CD4-positive, alpha-beta memory T cell (primary cell): ENCODE measurements around the gene NUCB2. TPM values are rescaled to one million over a fixed set of nuclear protein-coding genes. Genes with fewer than 3 reads are reported as not detected.
A peak's percentile ranks its signal among the peaks of the same experiment; 100 is the strongest.

Experiments
- CTCF ChIA-PET: fragments of 350-600 bp; sonication (Branson Sonifier 250); formaldehyde crosslinking; loops from one replicate; lab custom pipeline; 2021; ENCODE audit warnings: inconsistent platforms; ENCODE audit not compliant: partially characterized antibody; lab: Charles Lee
- POLR2A ChIA-PET: fragments of 350-600 bp; sonication (Branson Sonifier 250); formaldehyde crosslinking; loops from one replicate; lab custom pipeline; 2021; ENCODE audit not compliant: partially characterized antibody; lab: Charles Lee
- DNase-seq, 5 donors: peaks; one replicate each; pipeline versions ENCODE4 v3.0.0 to v3.0.0-alpha.2; 2020 to 2022; ENCODE audit warnings: mixed read lengths in 1 of 5
- H3K27ac ChIP-seq: one replicate; pipeline ENCODE4 v1.7.0; 2013; ENCODE audit warnings: low read depth, low read length
- H3K27me3 ChIP-seq: 2 replicates; pipeline ENCODE4 v1.7.0; 2013; ENCODE audit warnings: mild to moderate bottlenecking, low read length, moderate library complexity; ENCODE audit not compliant: insufficient read depth
- H3K36me3 ChIP-seq: 2 replicates; pipeline ENCODE4 v1.7.0; 2013; ENCODE audit warnings: mild to moderate bottlenecking, low read length, moderate library complexity; ENCODE audit not compliant: insufficient read depth
- H3K4me1 ChIP-seq: 2 replicates; pipeline ENCODE4 v1.7.0; 2013; ENCODE audit warnings: mild to moderate bottlenecking, low read length, moderate library complexity; ENCODE audit not compliant: insufficient read depth
- H3K4me3 ChIP-seq, 2 donors: one replicate each; pipeline ENCODE4 v1.7.0; 2013; ENCODE audit warnings: low read length in 2 of 2, mild to moderate bottlenecking in 1 of 2
- H3K9me3 ChIP-seq, 2 donors: one replicate each; pipeline ENCODE4 v1.7.0; 2013; ENCODE audit warnings: low read length in 2 of 2, control low read depth in 1 of 2; ENCODE audit not compliant: control insufficient read depth in 1 of 2
- H3K27ac Mint-ChIP-seq, 7 donors: one replicate each; pipeline ENCODE4 v1.8.0; 2020 to 2021; ENCODE audit warnings: mixed read lengths in 7 of 7, mild to moderate bottlenecking in 6 of 7, inconsistent platforms in 3 of 7, moderate library complexity in 3 of 7
- H3K27me3 Mint-ChIP-seq, 2 donors: one replicate each; pipeline ENCODE4 v1.8.0; 2020 to 2021; ENCODE audit warnings: mixed read lengths in 2 of 2
- H3K36me3 Mint-ChIP-seq, 2 donors: one replicate each; pipeline ENCODE4 v1.8.0; 2020 to 2021; ENCODE audit warnings: mixed read lengths in 2 of 2, inconsistent platforms in 1 of 2, mild to moderate bottlenecking in 1 of 2
- H3K4me1 Mint-ChIP-seq, 4 donors: one replicate each; pipeline ENCODE4 v1.8.0; 2020 to 2021; ENCODE audit warnings: mixed read lengths in 4 of 4, mild to moderate bottlenecking in 1 of 4
- H3K4me3 Mint-ChIP-seq, 8 donors: one replicate each; pipeline ENCODE4 v1.8.0; 2020 to 2021; ENCODE audit warnings: mixed read lengths in 8 of 8, mild to moderate bottlenecking in 7 of 8, moderate library complexity in 6 of 8, inconsistent platforms in 3 of 8
- H3K9me3 Mint-ChIP-seq, 8 donors: one replicate each; pipeline ENCODE4 v1.8.0; 2020 to 2021; ENCODE audit warnings: mixed read lengths in 8 of 8, mild to moderate bottlenecking in 5 of 8, inconsistent platforms in 3 of 8, moderate library complexity in 1 of 8
- intact Hi-C: fragments of 100-400 bp; cut with micrococcal nuclease; formaldehyde crosslinking; loops from one replicate; pipeline ENCODE4 v1.15.1; 2023
- polyA plus RNA-seq, 2 donors: library from polyadenylated mRNA; unstranded; fragments of 300-500 nt; fragmentation: Illumina TruSeq; gene quantifications; one replicate each; pipeline ENCODE4 v1.2.3, GENCODE V29; 2021
- total RNA-seq, 2 experiments: library from RNA; stranded (reverse); gene quantifications; one replicate each; pipeline ENCODE4 v1.2.3, GENCODE V29; 2021

Gene NUCB2
- total and polyA plus RNA-seq, 4 experiments from 2014 or later, result 53.2 to 116 (median 86.2) TPM

DNA sequence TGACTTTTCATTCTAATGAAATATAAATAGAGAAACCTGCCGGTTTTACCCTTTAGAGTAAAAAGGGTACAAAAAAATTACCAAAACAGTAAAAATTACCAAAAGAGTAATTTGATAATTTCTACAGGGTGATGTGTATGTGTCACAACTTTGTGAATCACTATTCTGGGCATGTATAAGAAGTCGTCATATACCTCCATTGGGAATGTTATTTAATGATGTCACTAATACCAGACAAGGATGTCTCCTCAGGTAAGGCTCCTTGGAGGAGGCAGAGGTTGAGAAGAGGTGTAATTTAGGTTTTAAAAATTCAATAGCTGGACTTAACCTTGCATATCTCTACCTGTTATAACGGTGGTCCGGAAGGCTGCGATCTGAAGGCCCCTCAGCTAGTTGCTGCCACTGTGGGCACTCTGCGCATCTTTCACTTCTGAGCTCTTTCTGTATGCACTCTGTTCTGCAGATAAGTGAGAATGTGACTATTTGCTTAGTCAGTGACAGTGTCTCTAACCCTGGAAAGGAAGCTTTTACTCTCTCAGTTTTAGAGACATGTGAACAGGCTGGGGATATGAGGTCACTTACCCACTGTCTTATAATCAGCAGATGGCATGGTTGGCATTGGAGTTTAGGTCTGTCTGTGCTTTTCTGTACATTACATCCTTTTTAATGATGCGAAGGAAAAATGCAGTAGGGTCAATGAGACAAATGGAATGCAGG, 74.1 kb downstream of the NUCB2 start:
- Histone ChIP-seq H3K27ac (no peak overlapping the region), H3K4me1 (peaks cover 29% of the 10 kb centered on the region), H3K36me3 (no peaks in the 10 kb centered on the region), H3K9me3 (no peaks in the 10 kb centered on the region), H3K4me3 (no peak overlapping the region), H3K27me3 (no peaks in the 10 kb centered on the region)
- DNase-seq, result no peak
- CTCF ChIA-PET, result interaction anchor here (1.3 kb wide), 1 partner anchor 20 kb away, joined by 4 read pairs; no protein-coding TSS in a partner anchor
- Mint-ChIP-seq H3K27ac (peak overlapping the region in 6 of 7 donors; percentile 9 to 90 (median 68)), H3K27me3 (peaks cover 0 to 1% of the 10 kb centered on the region in 2 donors), H3K36me3 (peaks cover 0 to 6% of the 10 kb centered on the region in 2 donors), H3K4me3 (peak overlapping the region; percentile 83 to 98 (median 93)), H3K9me3 (peaks cover 0 to 3% (median 0%) of the 10 kb centered on the region in 8 donors), H3K4me1 (peaks cover 17 to 44% (median 28%) of the 10 kb centered on the region in 4 donors)
- intact Hi-C loops, result loop anchor here (5.0 kb wide), 1 partner anchor 273 kb away; the partner anchor contains the start of gene RPS13
- POLR2A ChIA-PET, result no interaction called here

DNA sequence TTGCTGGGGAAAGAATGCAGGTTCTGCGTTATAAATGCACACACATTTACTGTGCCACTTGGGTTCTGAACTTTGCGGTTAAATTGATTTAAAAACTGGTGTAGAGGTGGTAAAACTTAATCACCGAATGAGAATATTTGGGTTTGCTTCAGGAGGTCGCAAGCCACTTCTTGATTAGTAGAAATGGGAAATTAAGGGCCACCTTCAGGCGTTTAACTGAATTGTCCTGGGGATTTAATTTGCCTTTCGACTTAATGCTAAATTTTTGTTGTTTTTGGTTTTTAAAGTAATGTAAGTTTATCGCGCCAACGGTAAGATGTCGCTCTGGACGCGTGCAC, 74.6 kb downstream of the NUCB2 start:
- peak overlapping the region; percentile 83 to 98 (median 93) for H3K4me3 Mint-ChIP-seq
- peaks cover 17 to 44% (median 28%) of the 10 kb centered on the region in 4 donors for H3K4me1 Mint-ChIP-seq
- peaks cover 0 to 1% of the 10 kb centered on the region in 2 donors for H3K27me3 Mint-ChIP-seq
- peak overlapping the region; percentile 29 to 51 for H3K4me3 ChIP-seq
- peaks cover 0 to 6% of the 10 kb centered on the region in 2 donors for H3K36me3 Mint-ChIP-seq
- H3K4me1 ChIP-seq, result peaks cover 29% of the 10 kb centered on the region
- no peaks in the 10 kb centered on the region for H3K36me3 ChIP-seq
- intact Hi-C loops, result loop anchor here (5.0 kb wide), 1 partner anchor 274 kb away; the partner anchor contains the start of gene RPS13
- POLR2A ChIA-PET, result no interaction called here
- H3K9me3 ChIP-seq, result no peaks in the 10 kb centered on the region
- peak overlapping the region; percentile 49 to 90 (median 69) for H3K27ac Mint-ChIP-seq
- DNase-seq, result peak in 1 of 5 donors; percentile 6
- no peak overlapping the region for H3K27ac ChIP-seq
- CTCF ChIA-PET, result no interaction called here
- H3K9me3 Mint-ChIP-seq, result peaks cover 0 to 3% (median 0%) of the 10 kb centered on the region in 8 donors
- no peaks in the 10 kb centered on the region for H3K27me3 ChIP-seq

DNA sequence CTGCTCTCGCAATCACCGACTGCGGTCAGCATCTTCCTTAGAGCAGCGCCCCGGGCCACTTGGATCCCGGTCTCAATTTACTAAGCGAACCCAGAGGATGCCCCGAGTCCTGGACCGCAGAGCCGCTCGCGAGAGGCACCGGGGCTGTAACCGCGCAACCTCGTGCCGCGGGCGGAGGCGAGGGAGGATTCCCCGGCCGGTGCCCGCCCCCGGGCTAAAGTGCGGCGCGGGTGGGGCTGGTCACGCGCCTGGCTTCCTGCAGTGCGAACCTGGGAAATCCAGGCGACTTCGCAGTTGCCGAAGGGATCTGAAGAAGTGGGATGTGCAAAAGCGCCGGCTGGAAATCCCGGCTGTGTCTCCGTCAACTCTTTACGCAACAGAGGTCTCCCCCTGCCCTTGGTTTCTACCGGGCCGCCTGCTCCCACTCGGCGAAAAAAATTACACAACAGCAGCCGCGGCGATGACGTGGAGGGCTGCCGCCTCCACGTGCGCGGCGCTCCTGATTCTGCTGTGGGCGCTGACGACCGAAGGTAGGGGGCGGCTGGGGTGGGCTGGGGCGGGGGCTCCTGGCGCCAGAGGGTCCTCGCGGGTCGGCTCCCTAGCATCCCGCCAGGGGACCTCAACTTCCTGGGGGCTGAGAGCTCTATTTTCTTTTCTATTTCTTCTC, 75.1 kb downstream of the NUCB2 start, which contains the start of gene NCR3LG1:
TSS of gene NCR3LG1 (plus strand) at position 291 of the 667 bp plus-strand sequence. CDS start at position 461, 170 bp downstream.
- ChIA-PET CTCF (interaction anchor here (3.8 kb wide), 2 partner anchors 32 to 122 kb away, joined by 21 to 26 read pairs; no protein-coding TSS in a partner anchor), POLR2A (interaction anchor here (0.6 to 3.9 kb wide), 4 partner anchors 65 to 274 kb away, joined by 3 to 30 read pairs (median 6); partner anchors contain the start of genes NUCB2 and PIK3C2A)
- H3K4me1 Mint-ChIP-seq, result peaks cover 17 to 44% (median 28%) of the 10 kb centered on the region in 4 donors
- H3K4me3 Mint-ChIP-seq, result peak within 1 kb of the TSS; percentile 87 to 98 (median 94)
- peaks cover 0 to 1% of the 10 kb centered on the region in 2 donors for H3K27me3 Mint-ChIP-seq
- peaks cover 0 to 6% of the 10 kb centered on the region in 2 donors for H3K36me3 Mint-ChIP-seq
- intact Hi-C loops, result loop anchor here (2.0 to 5.0 kb wide), 3 partner anchors 37 to 274 kb away; partner anchors contain the start of genes KCNJ11 and RPS13
- peak within 1 kb of the TSS; percentile 73 to 91 (median 90) for H3K27ac Mint-ChIP-seq
- Histone ChIP-seq H3K27me3 (no peaks in the 10 kb centered on the region), H3K36me3 (no peaks in the 10 kb centered on the region), H3K27ac (no peak within 1 kb of the TSS), H3K4me3 (peak within 1 kb of the TSS; percentile 51 to 79), H3K9me3 (no peaks in the 10 kb centered on the region), H3K4me1 (peaks cover 29% of the 10 kb centered on the region)
- H3K9me3 Mint-ChIP-seq, result peaks cover 0 to 4% (median 0%) of the 10 kb centered on the region in 8 donors
- DNase-seq, result peak; percentile 61 to 81 (median 70)

DNA sequence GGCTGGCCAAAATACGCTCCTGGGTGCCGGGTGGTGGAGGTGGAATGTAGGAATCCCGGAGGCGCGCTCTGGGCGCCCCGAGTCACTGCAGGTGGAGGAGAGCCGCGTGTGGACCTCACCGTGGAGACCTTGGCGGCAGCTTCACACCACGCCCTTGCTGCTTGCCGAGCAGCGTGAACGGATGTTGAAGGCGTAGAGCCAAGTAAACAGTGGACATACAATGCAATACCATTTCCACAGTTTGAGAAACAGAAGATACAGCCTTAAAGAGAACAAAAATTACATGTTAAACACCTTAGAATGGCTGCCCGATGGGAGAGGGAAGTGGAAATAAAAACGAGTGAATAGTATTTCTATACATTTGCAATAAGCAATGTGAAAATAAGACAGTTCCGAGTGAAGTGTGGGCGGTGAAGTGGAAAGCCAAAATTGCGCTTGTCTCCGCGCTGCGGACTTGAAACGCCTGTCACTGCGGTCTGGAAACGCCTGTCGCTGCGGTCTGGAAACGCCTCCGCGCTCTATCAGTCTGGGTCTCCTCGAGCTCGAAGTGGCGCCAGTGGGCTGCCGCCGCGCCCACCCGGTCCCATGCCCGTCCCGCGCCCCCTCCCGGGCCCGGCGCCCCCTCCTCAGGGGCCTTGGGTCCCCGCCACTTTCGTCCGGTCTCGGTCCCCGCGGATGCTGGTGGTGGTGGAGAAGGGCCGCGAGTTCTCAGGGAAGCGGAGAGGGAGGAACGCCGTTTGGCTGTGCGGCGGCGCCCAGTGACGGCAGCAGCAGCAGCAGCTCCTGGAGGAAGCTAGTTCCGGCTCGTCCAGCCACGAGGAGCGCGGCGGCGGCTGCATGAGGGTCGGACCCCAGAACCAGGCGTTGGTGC, 76.6 kb downstream of the NUCB2 start:
- Histone ChIP-seq H3K9me3 (no peaks in the 10 kb centered on the region), H3K27ac (peak overlapping the region; percentile 11), H3K4me1 (peaks cover 29% of the 10 kb centered on the region), H3K27me3 (no peaks in the 10 kb centered on the region), H3K36me3 (no peaks in the 10 kb centered on the region), H3K4me3 (peak overlapping the region; percentile 51 to 79)
- peaks cover 0 to 4% (median 0%) of the 10 kb centered on the region in 8 donors for H3K9me3 Mint-ChIP-seq
- POLR2A ChIA-PET, result interaction anchor here (0.7 to 3.9 kb wide), 8 partner anchors 67 to 1235 kb away, joined by 3 to 30 read pairs (median 4); partner anchors contain the start of genes NUCB2 and PIK3C2A
- intact Hi-C loops, result loop anchor here (1.0 to 5.0 kb wide), 4 partner anchors 36 to 276 kb away; partner anchors contain the start of genes KCNJ11, NUCB2 and RPS13
- peaks cover 17 to 44% (median 28%) of the 10 kb centered on the region in 4 donors for H3K4me1 Mint-ChIP-seq
- H3K36me3 Mint-ChIP-seq, result peaks cover 0 to 6% of the 10 kb centered on the region in 2 donors
- peak; percentile 39 to 69 (median 41) for DNase-seq
- H3K27me3 Mint-ChIP-seq, result peaks cover 0 to 1% of the 10 kb centered on the region in 2 donors
- H3K4me3 Mint-ChIP-seq, result peak overlapping the region; percentile 87 to 98 (median 94)
- peak overlapping the region; percentile 84 to 91 (median 90) for H3K27ac Mint-ChIP-seq
- CTCF ChIA-PET, result interaction anchor here (0.8 to 3.8 kb wide), 16 partner anchors 8 to 175 kb away, joined by 3 to 26 read pairs (median 5); partner anchors contain the start of genes KCNJ11 and NUCB2

DNA sequence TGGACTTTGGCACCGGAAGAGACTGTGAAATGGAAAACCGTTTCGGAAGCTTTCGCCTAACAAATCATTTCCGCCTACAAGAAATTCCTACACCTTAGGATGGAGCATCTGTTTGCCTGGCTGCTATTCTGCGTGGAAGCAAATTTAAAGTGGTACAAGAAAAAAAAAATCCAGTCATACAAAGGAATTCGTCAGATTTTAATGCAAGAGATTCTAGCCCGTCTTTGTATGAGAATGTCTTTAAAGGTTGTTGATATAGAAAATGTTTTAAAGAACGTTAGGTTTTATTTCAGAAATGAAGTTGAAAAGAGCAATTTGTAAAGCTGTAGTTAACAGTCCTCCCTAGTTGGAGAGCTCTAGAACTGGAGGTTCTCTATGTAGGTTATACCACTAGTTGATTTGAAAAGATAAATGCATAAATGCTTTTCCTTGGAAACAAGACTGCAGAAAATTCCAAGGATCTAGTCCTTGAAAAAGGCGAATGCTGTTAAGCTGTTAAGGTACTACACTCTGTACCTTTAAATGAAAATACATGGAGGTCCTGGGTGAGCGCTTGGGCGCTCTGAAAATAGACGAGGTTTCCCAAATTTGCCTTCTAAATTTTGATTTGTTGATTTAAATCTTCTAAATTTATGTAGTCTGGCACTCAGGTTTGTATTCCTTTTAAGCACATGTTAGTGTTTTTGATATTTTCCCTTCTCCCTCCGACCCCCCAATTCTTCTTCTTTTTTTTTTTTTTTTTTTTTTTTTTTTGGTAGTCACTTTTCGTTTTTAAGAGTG, 77.5 kb downstream of the NUCB2 start:
- Mint-ChIP-seq H3K27ac (peak overlapping the region; percentile 60 to 84 (median 70)), H3K9me3 (peaks cover 0 to 4% (median 0%) of the 10 kb centered on the region in 8 donors), H3K4me1 (peaks cover 17 to 44% (median 28%) of the 10 kb centered on the region in 4 donors), H3K36me3 (peaks cover 0 to 6% of the 10 kb centered on the region in 2 donors), H3K4me3 (peak overlapping the region; percentile 87 to 98 (median 94)), H3K27me3 (peaks cover 0 to 1% of the 10 kb centered on the region in 2 donors)
- peak overlapping the region; percentile 51 to 79 for H3K4me3 ChIP-seq
- no peaks in the 10 kb centered on the region for H3K9me3 ChIP-seq
- H3K27me3 ChIP-seq, result no peaks in the 10 kb centered on the region
- peak in 2 of 5 donors; percentile 10 to 13 for DNase-seq
- ChIA-PET CTCF (interaction anchor here (0.8 to 3.8 kb wide), 20 partner anchors 9 to 174 kb away, joined by 3 to 26 read pairs (median 5); partner anchors contain the start of genes KCNJ11 and NUCB2), POLR2A (interaction anchor here (0.6 to 3.9 kb wide), 12 partner anchors 9 to 278 kb away, joined by 3 to 30 read pairs (median 4); partner anchors contain the start of genes NUCB2 and PIK3C2A)
- peak overlapping the region; percentile 11 for H3K27ac ChIP-seq
- intact Hi-C loops, result loop anchor here (1.0 to 5.0 kb wide), 5 partner anchors 35 to 277 kb away; partner anchors contain the start of genes KCNJ11, NUCB2 and RPS13
- H3K36me3 ChIP-seq, result no peaks in the 10 kb centered on the region
- peaks cover 29% of the 10 kb centered on the region for H3K4me1 ChIP-seq
